Stimulated activated naive CD4-positive, alpha-beta T cell (primary cell): ENCODE results near the gene ADGRG4.
"Not testable (repeated sequence)": the region's sequence is repeated elsewhere in the genome, so short reads cannot be mapped to it uniquely, and the experiment has no call there.

Experiments used
- DNase-seq, 6 experiments: peaks; one replicate each; lab custom pipeline; 2025; lab: John Stamatoyannopoulos, UW

Gene ADGRG4

GRCh38 chrX:136300721-136301120 is at the start of gene ADGRG4:
Gene ADGRG4, plus strand, starts transcription at chrX:136300963. Its CDS starts 7,815 bp downstream, at chrX:136308778.
- not testable (repeated sequence) for DNase-seq

- DNase-seq: peak; percentile 48 to 79 (median 61)
Observed at GRCh38 chrX:136251041-136251991, 49.4 kb upstream of the ADGRG4 start, which contains the start of gene MAP7D3. Gene MAP7D3, minus strand, starts transcription at chrX:136251400. Its CDS starts 42 bp downstream, at chrX:136251358.

GRCh38 chrX:136255541-136255940 is 45.2 kb upstream of the ADGRG4 start:
- no peak for DNase-seq

DNA sequence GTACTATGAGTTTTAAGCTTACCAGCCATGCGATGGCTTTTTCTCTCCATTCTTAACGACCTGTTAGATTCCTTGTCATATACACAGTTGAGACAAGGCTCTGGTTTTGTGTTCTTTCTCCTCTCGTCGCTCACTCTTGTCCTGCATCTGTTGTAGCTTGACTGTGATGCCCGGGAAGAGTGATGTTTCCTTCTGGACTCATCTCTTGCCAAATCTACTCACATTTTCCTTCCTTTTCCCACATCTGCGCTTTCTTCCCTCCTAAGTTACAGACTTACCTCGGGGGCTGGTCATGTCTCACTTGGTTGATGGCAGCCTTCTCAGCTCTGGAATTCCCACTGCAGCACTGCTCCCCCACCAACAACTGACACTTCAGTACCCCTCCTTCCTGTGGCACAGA is 44.7 kb upstream of the ADGRG4 start:
- DNase-seq: no peak

GRCh38 chrX:136258951-136259350 is 41.8 kb upstream of the ADGRG4 start:
- no peak for DNase-seq

GRCh38 chrX:136259543-136259942 is 41.2 kb upstream of the ADGRG4 start:
- no peak for DNase-seq

- no peak for DNase-seq
Observed at GRCh38 chrX:136260776-136261175, 40.0 kb upstream of the ADGRG4 start.

DNA sequence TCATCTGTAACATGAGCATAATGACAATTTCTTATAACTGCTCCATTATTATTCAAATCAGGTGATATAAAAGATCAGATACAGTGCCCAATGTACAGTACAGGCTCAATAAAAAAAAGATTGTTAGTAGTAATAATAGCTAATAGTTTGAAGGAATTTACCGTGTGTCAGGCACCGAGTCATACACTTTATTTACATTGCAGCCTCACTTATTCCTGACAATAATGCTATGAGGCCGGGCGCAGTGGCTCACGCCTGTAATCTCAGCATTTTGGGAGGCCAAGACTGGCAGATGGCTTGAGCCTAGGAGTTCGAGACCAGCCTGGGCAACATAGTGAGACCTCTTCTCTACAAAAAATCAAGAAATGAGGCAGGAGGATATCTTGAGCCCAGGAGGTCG is 39.4 kb upstream of the ADGRG4 start:
- no peak for DNase-seq

DNA sequence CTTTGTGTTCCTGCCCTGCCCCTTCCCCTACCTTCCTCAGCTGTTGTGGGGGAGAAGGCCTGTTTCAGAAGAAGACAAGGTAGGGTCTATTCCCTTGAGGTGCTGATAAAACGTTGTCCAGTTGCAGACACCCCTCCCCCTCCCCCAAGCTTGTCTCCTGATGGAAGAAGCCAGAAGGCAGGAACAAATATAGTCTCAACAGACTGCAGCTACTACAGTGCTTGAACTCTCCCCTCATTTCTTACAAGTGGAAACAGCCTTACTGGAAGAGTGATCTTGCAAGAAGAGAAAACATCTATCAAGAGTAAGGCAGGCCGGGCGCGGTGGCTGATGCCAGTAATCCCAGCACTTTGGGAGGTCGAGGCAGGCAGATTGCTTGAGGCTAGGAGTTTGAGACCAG is 38.5 kb upstream of the ADGRG4 start:
- DNase-seq: no peak

GRCh38 chrX:136262812-136263315 is 37.9 kb upstream of the ADGRG4 start:
- DNase-seq: no peak

DNA sequence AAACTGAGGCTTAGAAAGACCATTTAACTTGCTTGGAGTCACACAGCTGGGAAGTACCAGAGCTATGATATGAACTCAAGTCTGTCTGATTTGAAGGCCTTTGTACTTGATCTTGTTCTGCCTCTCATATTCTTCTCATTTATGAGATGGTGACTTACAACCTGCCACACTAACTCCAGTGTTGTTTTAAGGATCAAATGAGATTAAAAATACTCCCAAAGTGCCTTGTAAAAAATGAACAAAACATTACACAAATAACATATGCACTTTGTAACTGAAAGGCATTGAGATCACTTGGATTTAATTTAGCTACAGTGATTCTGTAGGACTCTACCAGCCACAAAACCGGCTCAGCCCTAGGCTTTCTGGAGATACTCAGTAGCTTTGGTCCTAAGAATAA is 33.9 kb upstream of the ADGRG4 start:
- no peak for DNase-seq

- DNase-seq: peak in 4 of 6 experiments; percentile 2 to 46 (median 24)
Observed at GRCh38 chrX:136268051-136269048, 32.4 kb upstream of the ADGRG4 start.

DNA sequence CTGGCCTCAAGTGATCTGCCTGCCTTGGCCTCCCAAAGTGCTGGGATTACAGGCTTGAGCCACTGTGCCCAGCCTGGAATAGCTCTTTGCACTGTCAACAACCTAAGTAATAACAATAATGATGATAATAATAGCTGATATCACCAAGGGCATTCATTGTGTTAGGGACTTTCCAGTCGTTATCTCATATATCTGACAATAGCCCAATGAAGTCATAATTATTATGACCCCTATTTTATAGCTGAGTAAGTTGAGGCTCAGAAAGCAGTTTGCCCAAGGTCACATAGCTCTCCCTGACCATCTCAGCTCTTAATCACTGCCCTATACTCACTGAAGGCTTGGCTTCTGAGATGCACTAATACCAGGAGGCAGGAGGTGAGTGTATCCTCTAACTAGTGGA is 30.8 kb upstream of the ADGRG4 start:
- no peak for DNase-seq

DNA sequence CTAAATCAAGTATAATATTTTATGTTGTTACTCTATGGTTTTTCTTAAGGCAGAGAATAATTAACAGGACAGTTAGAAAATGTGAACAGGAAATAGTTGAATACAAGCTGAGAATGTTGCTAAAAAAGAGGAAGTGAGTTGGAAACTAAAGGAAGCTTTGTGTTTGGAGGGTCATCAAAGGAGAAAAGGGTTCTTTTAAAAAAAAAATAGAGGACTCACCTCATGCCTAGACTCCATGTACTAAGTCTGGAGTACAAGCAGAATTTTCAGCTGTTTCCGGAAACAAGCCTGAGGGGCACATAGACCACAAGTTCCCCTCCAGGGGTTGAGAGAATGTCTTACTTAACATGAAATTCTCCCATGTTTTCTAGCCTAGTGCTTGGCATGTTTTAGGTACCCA is 29.5 kb upstream of the ADGRG4 start:
- no peak for DNase-seq

- no peak for DNase-seq
Observed at GRCh38 chrX:136272325-136272724, 28.4 kb upstream of the ADGRG4 start.

DNA sequence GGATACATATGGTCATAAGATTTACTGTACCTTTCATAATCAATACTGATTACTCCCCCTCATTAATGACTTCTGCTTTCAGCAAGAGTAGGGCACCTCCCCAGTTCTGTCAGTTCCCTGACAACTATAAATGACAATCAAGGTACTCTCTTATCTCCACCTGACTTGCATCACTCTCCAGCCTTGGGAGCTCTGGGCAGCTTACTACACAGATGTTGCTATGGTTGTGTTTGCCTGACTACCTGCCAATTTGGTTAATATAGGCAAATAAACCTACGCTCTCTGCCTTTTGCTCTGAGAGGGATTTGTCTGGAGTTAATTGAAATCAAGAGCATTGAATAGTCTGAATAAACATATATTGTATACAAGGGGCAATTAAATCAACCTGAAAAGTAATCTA is 26.8 kb upstream of the ADGRG4 start:
- DNase-seq: no peak

- DNase-seq: no peak
Observed at GRCh38 chrX:136275553-136275952, 25.2 kb upstream of the ADGRG4 start.

DNA sequence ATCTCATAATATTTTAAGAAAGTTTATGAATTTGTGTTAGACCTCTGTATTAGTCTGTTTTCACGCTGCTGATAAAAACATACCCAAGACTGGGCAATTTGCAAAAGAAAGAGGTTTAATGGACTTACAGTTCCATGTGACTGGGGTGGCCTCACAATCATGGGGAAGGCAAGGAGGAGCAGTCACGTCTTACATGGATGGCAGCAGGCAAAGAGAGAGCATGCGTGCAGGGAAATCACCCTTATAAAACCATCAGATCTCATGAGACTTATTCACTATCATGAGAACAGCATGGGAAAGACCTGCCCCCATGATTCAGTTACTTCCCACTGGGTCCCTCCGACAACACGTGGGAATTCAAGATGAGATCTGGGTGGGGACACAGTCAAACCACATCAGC is 14.4 kb upstream of the ADGRG4 start:
- not testable (repeated sequence) for DNase-seq

DNA sequence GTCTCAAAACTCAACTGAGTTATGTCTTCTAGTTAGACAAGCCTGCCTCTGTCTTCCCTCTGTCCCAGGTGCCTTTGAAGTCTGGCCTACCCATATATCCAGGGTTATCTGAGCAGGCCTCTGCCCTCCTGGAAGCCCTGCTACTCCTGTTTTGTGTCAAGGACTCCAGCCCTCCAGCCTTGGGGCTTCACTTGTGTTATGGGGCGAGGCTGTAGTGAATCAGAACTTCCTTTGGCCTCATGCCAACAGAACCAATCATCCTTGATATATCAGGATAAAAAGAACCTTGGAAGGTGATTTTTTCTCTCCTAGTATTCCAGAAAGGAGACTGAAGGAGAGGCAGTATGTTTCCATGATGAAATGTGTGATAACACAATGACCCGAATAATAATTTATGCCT is 8.9 kb upstream of the ADGRG4 start:
- no peak for DNase-seq

DNA sequence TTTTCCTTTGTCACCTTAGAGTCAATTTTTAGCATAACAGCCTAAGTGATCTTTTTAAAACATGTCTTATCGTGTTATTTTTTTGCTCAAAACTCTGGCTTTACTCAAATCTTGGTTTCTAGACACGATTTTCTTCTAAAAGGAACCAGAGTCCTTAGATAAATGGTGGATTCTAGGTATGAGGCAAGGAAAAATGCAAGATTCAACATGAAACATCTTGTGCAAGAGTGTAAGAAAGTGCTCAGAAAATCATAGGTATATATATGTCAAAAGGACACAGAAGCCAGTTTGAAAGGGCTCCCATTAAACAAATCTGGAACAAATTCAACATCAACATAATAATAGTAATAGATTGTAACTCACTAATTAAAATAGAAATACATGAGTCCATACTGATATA is 8.1 kb upstream of the ADGRG4 start:
- DNase-seq: no peak

DNA sequence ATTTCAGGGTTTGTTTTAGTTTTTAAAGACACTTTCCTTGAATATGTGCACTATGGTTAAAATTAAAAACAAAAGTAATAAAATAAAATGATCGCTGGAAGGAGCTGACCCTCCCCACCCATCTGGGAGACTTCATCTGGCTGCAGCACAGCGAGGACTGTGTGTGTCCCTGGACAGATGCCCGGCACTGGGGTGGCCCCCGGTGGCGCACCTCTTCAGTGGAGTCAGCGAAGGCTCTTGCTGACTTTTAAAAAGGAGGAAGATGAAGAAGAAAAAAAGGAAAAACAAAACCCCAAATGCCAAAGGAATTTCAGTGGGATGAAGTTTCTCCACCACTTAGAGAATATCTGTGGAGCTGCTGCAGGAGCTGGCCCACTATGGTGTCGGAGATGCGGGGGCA is 5.4 kb upstream of the ADGRG4 start:
- no peak for DNase-seq

GRCh38 chrX:136303041-136303440 is 2.3 kb downstream of the ADGRG4 start:
- no peak for DNase-seq
